Measurements from ENCODE around the gene MAPK10.

- TF ChIP-seq GATA2 (IDR thresholded peaks at IDR 0.05; ENCODE audit: insufficient read depth, insufficient read length, low read depth, low read length) (no peak), CTCF (IDR thresholded peaks at IDR 0.05; ENCODE audit: extremely low read depth in 1 of 2, insufficient read depth in 1 of 2, low read depth in 1 of 2, low read length in 2 of 2) (no peak), POLR2A (IDR thresholded peaks at IDR 0.05; ENCODE audit: low read depth, low read length) (no peak), POLR2AphosphoS5 (IDR thresholded peaks at IDR 0.05; ENCODE audit: insufficient read depth, low read depth, low read length) (no peak), EZH2 (IDR thresholded peaks at IDR 0.05; ENCODE audit: borderline replicate concordance, low read depth, low read length, severe bottlenecking) (no peak), MYC (IDR thresholded peaks at IDR 0.05; ENCODE audit: low read depth, low read length) (no peak), JUN (IDR thresholded peaks at IDR 0.05; ENCODE audit: borderline replicate concordance, insufficient read depth, insufficient read length, low read depth) (no peak), MAX (IDR thresholded peaks at IDR 0.05; ENCODE audit: insufficient read depth, insufficient read length) (no peak)
Measured at GRCh38 chr4:86122404-86122803, 237.4 kb downstream of the MAPK10 start.

All from endothelial cell of umbilical vein (primary cell).